Activated T-cell treated with anti-CD3 and anti-CD28 coated beads for 1 hour (primary cell): Measurements from ENCODE around the gene USF3.

ENCODE experiments used
- DNase-seq: peaks from one replicate; pipeline ENCODE4 v3.0.0-alpha.2; 2020; ENCODE audit warnings: low read depth

The USF3 gene

GRCh38 chr3:113606539-113607218 lies 89.8 kb downstream of the USF3 start:
- peak; percentile 7 for DNase-seq

GRCh38 chr3:113602836-113603235 lies 93.6 kb downstream of the USF3 start:
- no peak for DNase-seq

GRCh38 chr3:113602256-113602655 lies 94.2 kb downstream of the USF3 start:
- no peak for DNase-seq

GRCh38 chr3:113601240-113601639 lies 95.2 kb downstream of the USF3 start:
- DNase-seq: no peak

GRCh38 chr3:113600418-113601182 lies 95.8 kb downstream of the USF3 start:
- no peak for DNase-seq
